IPS-18c (cell line): Measurements from ENCODE around the gene HOXD8.

Experiments used
- H3K4me3 ChIP-seq: 2 replicates; pipeline ENCODE4 v1.7.0; 2013; ENCODE audit warnings: low read depth, mild to moderate bottlenecking, low read length, moderate library complexity; ENCODE audit not compliant: insufficient read depth
- H3K9me3 ChIP-seq: one replicate; pipeline ENCODE4 v1.6.1; 2013; ENCODE audit warnings: mild to moderate bottlenecking, low read length, moderate library complexity; ENCODE audit not compliant: control insufficient read depth, insufficient read depth

Gene HOXD8

GRCh38 chr2:176157499-176158185, 28.1 kb downstream of the HOXD8 start:
- peaks cover 3% of the 10 kb centered on the region for H3K9me3 ChIP-seq
- H3K4me3 ChIP-seq, result no peak overlapping the region

GRCh38 chr2:176158186-176158591, 28.7 kb downstream of the HOXD8 start:
- peaks cover 6% of the 10 kb centered on the region for H3K9me3 ChIP-seq
- no peak overlapping the region for H3K4me3 ChIP-seq

GRCh38 chr2:176158855-176159662, 29.6 kb downstream of the HOXD8 start:
- no peak overlapping the region for H3K4me3 ChIP-seq
- H3K9me3 ChIP-seq, result peaks cover 6% of the 10 kb centered on the region

- peaks cover 6% of the 10 kb centered on the region for H3K9me3 ChIP-seq
- no peak overlapping the region for H3K4me3 ChIP-seq
These were observed 30.3 kb downstream of the HOXD8 start for GRCh38 chr2:176159663-176160250.

- H3K4me3 ChIP-seq, result no peak overlapping the region; the same call in 1 of the 2 replicates
- H3K9me3 ChIP-seq, result peaks cover 8% of the 10 kb centered on the region
These were observed 30.9 kb downstream of the HOXD8 start for GRCh38 chr2:176160251-176160985.

GRCh38 chr2:176160986-176161824, 31.7 kb downstream of the HOXD8 start:
- no peak overlapping the region for H3K4me3 ChIP-seq
- H3K9me3 ChIP-seq, result peaks cover 8% of the 10 kb centered on the region

- Histone ChIP-seq H3K9me3 (peaks cover 8% of the 10 kb centered on the region), H3K4me3 (no peak overlapping the region)
These were observed 32.5 kb downstream of the HOXD8 start for GRCh38 chr2:176161825-176162626.

- Histone ChIP-seq H3K4me3 (no peak overlapping the region), H3K9me3 (peaks cover 8% of the 10 kb centered on the region)
These were observed 33.6 kb downstream of the HOXD8 start for GRCh38 chr2:176162911-176163671.

GRCh38 chr2:176163672-176164056, 34.2 kb downstream of the HOXD8 start:
- H3K4me3 ChIP-seq, result no peak overlapping the region
- H3K9me3 ChIP-seq, result peaks cover 8% of the 10 kb centered on the region

GRCh38 chr2:176164201-176164600, 34.7 kb downstream of the HOXD8 start:
- H3K4me3 ChIP-seq, result no peak overlapping the region
- peaks cover 8% of the 10 kb centered on the region for H3K9me3 ChIP-seq

- Histone ChIP-seq H3K4me3 (no peak overlapping the region), H3K9me3 (peaks cover 8% of the 10 kb centered on the region)
These were observed 35.3 kb downstream of the HOXD8 start for GRCh38 chr2:176164611-176165369.

- Histone ChIP-seq H3K9me3 (peaks cover 8% of the 10 kb centered on the region), H3K4me3 (0 out of 2 replicates have a peak overlapping the region, but pooled peaks have one; percentile 15)
These were observed 36.0 kb downstream of the HOXD8 start for GRCh38 chr2:176165370-176166050.

- H3K4me3 ChIP-seq, result no peak overlapping the region
- peaks cover 8% of the 10 kb centered on the region for H3K9me3 ChIP-seq
These were observed 36.8 kb downstream of the HOXD8 start for GRCh38 chr2:176166272-176166671.

- H3K4me3 ChIP-seq, result no peak overlapping the region
- peaks cover 7% of the 10 kb centered on the region for H3K9me3 ChIP-seq
These were observed 37.9 kb downstream of the HOXD8 start for GRCh38 chr2:176167398-176167797.
